GM12873 (cell line): ENCODE measurements around the gene GPR61.

Source experiments
- CTCF ChIP-seq: IDR thresholded peaks from 2 replicates; pipeline ENCODE4 v1.5.1; 2012; ENCODE audit warnings: low read depth, mild to moderate bottlenecking, moderate library complexity, low read length, control low read depth; ENCODE audit not compliant: insufficient read depth; ENCODE audit errors: missing control alignments

The GPR61 gene

GRCh38 chr1:109579491-109579890 lies 39.8 kb downstream of the GPR61 start:
- no peak for TF ChIP-seq CTCF

DNA sequence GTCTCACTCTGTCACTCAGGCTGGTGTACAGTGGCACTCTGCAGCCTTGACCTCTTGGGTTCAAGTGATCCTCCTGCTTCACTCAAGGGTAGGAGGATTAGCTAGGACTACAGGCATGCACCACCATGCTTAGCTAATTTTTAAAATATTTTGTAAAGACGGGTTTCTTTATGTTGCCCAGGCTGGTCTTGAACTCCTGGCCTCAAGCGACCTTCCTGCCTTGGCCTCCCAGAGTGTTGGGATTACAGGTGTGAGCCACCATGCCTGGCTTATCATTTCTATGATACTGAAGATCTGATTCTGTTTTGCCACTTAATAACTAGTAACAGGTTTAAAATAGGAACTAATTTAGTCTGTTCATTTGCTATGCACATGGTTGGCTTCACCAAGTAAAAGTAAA lies 42.3 kb downstream of the GPR61 start:
- no peak for TF ChIP-seq CTCF

GRCh38 chr1:109584766-109585165 lies 45.1 kb downstream of the GPR61 start:
- no peak for TF ChIP-seq CTCF

- TF ChIP-seq CTCF, result no peak
Measured at GRCh38 chr1:109586055-109586454, 46.4 kb downstream of the GPR61 start.

GRCh38 chr1:109589177-109589576 lies 49.5 kb downstream of the GPR61 start:
- no peak for TF ChIP-seq CTCF

DNA sequence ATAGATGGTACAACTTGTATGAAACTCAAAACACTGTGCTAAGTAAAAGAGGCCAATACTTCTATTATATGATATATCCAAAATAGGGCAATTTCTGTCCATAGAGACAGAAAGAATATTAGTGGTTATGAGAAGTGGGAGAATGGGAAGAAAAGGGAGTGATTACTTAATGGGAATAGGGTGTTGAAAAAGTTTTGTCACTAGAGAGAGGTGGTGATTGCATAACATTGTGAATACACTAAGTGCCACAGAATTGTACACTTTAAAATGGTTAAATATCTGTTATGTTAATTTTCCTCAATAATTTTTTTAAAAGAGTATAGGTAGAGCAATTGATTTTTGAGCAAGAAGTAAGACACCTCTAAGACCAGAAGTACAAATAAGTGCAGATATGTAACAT lies 50.0 kb downstream of the GPR61 start:
- TF ChIP-seq CTCF, result no peak

GRCh38 chr1:109592916-109593315 lies 53.2 kb downstream of the GPR61 start:
- no peak for TF ChIP-seq CTCF
